ENCODE data around the gene FLVCR2.

The FLVCR2 gene

DNA sequence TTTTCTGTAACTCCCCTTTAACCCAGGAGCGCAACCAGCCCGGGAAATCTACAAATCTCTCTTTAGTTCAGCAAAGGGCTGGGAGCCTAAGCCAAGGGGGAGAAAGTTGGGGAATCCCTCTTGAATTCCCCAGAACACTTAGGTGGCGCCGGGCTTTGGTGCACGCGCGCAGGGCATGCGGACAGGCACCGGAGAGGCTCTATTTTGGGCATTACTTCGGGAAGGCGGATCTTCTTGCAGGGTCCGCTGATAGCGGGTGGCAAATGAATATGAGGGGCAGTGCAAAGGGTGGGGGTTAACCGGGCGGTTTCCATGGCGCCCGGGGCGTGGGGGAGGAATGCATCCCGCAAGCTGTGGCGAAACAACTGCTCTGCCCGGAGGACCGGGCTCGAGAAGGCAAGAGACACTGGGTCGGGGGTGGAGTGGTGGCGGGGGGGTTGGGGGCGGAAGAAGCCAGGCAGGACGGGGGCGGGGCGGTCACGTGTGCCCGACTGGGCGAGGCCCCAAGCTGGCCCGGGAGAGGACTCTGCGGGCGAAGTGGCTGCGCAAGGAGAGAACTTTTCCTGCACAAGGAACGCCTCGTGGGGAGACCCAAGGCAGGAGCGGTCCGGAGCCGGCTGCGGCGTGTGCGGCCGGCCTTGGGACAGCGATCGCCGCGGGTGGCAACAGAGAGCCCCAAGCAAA lies at the start of gene FLVCR2:
Gene FLVCR2 (plus strand): TSS at position 519 of the 684 bp plus-strand sequence. CDS start 353 bp downstream, outside the sequence.
- DNase-seq (ENCODE audit: low read depth) = peak; percentile 76

GRCh38 chr14:75531256-75531655 lies 47.2 kb upstream of the FLVCR2 start:
- no peak for DNase-seq (ENCODE audit: low read depth)

GRCh38 chr14:75531660-75532317 lies 46.6 kb upstream of the FLVCR2 start:
- DNase-seq (ENCODE audit: low read depth) = no peak

DNA sequence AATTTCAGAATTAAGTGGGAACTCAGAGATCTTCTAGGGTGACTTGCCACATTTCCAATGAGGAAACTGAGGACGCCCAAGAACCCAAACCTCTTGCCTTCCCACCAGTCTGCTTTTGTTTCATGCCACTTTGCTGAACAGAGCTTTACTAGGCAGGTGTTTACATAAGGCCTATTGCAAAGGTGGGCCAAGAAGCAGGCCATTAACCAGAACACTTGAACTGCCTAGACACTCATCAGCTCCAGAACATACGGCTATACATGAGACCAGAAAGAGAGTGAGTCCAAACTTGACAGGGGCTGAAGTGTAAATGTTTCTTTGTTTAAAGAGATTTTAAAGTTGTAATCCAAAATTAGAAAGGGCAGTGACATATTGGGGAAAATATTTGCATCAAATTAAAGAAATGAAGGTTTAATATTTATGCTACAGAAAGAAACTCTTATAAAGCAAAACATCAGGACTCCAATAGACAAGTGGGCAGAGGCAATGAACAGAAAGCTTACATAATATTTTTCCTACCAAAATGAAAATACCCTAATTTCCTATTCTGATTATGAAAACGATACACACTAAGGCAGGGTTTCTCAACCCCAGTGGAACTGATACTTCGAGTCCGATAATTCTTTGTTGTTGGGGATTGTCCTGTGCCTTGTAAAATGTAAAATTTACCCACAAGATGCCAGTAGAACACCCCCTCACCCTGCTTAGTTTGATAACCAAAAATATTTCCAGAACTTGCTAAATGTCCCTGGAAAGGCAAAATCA lies 44.4 kb upstream of the FLVCR2 start:
- DNase-seq (ENCODE audit: low read depth) = no peak

GRCh38 chr14:75535164-75535898 lies 43.1 kb upstream of the FLVCR2 start:
- no peak for DNase-seq (ENCODE audit: low read depth)

DNA sequence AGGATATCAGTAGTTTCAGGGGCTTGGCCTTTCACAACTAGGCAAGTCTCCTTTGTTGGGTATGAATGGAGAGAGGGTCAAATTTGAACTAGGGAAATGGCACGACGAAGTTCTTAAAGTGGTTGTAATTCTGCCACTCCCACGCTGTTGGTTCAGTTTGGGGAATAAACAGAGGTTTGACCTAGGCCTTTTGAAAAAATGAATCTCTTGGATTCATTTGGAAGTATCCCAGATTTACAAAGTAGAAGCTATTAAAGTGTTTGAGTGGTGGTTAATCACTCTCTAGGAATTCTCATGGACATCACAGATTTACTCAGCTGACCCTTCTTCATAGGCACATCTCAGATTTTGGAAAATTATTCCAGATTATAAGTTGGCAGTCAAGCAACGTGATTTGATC lies 41.3 kb upstream of the FLVCR2 start:
- no peak for DNase-seq (ENCODE audit: low read depth)

DNA sequence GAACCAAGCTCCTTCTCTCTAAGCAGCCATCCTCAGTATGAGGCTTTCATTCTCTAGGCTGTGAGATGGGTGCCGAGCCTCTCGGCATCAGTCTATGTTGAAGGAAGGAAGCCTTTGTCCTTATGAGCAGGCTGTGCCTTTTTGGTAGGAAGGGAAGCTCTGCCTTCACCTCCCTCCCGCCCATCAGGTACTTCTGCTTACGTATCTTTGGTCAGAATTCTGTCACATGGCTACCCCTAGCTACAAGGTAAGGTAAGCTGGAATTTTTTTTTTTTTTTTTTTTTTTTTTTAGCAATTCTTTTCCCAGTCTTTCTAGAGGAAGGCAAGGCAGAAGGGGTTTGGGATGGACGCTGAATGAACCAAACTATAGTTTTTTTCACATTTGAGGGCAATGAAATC lies 39.3 kb upstream of the FLVCR2 start:
- DNase-seq (ENCODE audit: low read depth) = no peak

DNA sequence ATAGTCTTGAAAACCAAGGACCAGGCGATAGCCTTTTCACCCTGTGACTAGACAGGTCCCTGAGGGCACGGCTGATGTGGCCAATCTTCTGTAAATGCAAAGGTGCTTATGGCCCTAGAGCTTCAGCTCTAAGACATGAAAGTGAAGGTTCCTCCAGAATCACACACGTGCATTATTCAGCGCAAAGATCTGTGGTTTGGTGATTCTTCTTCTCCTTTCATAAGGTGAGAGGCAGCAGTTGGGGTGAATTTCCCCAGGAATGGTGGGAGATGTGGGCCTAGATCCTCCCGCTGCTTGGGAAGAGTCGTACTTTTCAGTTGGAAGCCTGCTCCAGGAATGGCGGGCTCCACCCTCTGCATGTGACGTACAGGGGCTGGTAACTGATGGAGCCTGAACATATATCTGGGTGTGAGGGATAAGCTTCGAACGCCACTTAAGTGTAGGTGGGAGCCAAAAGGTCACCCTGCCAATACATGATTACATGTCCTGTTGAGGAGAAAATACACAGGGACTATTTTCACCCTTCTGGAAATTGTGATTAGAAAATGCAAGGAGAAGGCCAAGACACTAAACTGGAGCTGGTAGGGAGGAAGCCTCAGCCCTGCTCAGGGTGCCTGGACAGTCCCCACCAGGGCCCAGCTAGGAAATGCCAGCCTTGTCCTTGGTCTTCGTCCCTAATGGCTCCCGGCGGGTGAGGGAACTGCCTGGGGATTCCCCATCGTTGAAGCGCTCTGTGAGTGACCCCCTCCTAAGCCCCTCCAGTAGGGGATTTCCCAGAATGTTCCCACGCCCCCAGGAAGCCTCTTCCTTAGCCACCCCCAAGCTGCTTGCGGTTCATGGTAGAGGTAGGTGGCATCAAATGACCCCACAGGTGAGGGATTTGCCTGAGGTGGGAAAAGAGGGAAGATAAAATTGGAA lies 38.6 kb upstream of the FLVCR2 start:
- DNase-seq (ENCODE audit: low read depth) = no peak

DNA sequence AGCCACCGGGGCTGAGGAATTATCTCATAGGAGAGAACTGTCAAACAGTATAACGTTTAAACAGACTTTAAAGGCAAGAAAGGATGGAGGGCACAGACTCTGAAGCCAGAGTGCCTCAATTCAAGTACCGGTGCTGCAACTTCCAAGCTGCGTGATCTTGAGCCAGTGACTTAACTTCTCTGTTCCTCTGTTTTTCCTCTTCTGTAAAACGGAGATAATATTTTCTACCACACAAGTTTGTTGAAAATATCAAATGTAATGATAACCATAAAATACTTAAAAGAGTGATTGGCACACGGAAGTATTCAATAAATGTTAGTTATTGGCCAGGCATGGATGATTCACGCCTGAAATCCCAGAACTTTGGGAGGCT lies 38.0 kb upstream of the FLVCR2 start:
- DNase-seq (ENCODE audit: low read depth) = no peak

GRCh38 chr14:75542588-75543091 lies 35.8 kb upstream of the FLVCR2 start:
- peak; percentile 67 for DNase-seq (ENCODE audit: low read depth)

- DNase-seq (ENCODE audit: low read depth) = no peak
Observed at GRCh38 chr14:75543253-75543652, 35.2 kb upstream of the FLVCR2 start.

- DNase-seq (ENCODE audit: low read depth) = peak; percentile 62
Observed at GRCh38 chr14:75543786-75544185, 34.6 kb upstream of the FLVCR2 start.

GRCh38 chr14:75545907-75546306 lies 32.5 kb upstream of the FLVCR2 start:
- DNase-seq (ENCODE audit: low read depth) = no peak

DNA sequence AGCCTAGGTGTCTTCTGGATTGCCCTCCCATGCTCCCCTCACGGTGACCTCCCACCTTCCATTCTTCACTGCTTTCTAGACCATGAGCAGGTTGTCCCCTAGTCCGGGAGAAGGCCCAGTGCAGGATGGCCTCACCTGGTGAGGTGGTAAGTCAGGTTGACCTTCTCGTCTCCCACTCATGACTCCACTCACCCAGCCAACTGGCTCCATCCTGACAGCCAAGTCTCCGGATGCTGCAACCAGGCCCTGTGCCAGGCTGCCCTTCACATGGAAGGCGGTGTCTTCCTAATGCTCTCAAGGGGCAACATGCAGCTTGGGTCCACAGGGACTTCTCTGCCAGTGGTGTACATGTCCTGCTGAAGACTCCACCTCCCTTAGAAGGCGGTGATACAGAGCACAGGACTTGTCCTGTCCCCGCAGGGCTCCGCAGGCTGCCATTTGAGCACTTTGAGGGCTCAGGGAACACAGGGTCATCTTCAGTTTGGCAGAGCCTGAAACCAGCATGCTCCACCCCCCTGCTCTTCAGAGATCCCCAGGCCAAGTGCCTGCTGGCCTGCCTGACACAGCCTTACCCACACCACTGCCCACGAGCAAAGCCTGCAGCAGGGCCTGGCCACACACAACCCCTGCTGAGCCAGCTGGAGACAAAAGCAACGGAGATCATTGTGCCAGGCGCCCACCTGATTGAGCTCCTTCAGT lies 30.7 kb upstream of the FLVCR2 start:
- no peak for DNase-seq (ENCODE audit: low read depth)

GRCh38 chr14:75548544-75548943 lies 29.9 kb upstream of the FLVCR2 start:
- peak; percentile 76 for DNase-seq (ENCODE audit: low read depth)

DNA sequence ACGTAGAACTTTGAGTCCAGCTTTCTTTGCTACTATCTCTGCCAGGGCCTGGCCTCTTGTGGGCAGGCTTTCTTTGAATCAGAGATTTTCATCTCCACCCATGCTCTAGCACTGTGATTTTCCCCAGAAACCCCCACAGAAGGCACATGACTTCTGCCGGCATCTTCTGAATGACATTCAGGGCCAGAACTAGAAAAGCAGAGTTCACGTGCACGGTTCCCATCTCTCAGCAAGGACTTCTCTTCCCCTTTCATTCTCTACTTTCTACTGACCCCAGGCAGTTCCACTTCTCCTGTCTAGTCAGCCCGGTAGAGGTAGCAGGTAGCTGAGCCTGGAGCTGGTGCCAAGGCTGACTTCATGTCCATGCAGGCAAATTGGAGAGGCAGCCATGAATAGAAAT lies 29.3 kb upstream of the FLVCR2 start:
- DNase-seq (ENCODE audit: low read depth) = no peak

DNA sequence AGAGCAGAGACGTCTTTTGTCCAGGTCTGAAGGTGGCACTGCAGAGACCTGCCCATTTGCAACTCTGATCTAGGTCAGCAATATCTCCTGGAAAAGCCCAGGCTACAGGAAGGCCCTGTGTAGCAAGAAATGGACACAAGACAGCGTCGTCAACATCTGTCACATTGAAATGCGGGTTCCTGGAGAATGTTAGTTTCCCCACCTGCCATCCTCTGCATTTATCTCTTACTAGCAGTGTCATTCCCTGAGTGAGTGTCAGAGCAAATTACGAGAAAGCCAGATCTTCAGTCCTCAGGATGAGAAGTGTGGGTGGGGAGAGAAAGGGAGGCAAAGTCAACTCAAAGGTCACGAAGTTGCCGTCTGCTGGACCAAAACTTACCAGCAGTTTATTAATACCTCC lies 27.4 kb upstream of the FLVCR2 start:
- DNase-seq (ENCODE audit: low read depth) = no peak

GRCh38 chr14:75553157-75553556 lies 25.3 kb upstream of the FLVCR2 start:
- DNase-seq (ENCODE audit: low read depth) = no peak

DNA sequence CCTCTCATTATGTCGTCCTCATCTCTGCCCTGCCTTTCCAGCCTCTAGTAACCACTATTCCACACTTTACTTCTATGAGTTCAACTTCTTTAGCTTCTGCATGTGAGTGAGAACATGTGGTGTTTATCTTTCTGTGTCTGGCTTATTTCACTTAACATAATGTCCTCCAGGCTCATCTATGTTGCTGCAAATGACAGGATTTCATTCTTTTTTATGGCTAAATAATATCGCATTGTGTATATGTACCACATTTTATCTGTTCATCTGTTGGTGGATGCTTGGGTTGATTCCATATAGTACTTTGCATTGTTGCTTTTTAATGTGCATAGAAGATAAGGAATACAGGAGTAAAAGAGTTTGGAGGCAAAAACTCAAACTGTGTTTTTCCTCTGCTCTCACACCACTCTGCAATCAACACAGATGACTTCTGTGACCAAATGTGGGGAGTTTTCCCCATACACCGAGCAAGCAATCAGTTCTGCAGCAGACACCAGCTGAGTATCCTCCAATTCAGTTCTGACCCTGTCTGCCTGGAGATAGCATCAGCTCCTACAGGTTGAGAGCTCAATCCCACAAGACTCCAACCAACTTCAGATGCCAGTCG lies 24.6 kb upstream of the FLVCR2 start:
- no peak for DNase-seq (ENCODE audit: low read depth)

- DNase-seq (ENCODE audit: low read depth) = peak; percentile 45
Observed at GRCh38 chr14:75554482-75554881, 23.9 kb upstream of the FLVCR2 start.

Data from iris pigment epithelial cell (primary cell).